Spleen (tissue), 11 donors: ENCODE measurements around the gene P3H2. TPM values are rescaled to one million over a fixed set of nuclear protein-coding genes. Genes with fewer than 3 reads are reported as not detected.

Experiments used
- DNase-seq: peaks from one replicate; pipeline ENCODE4 v3.0.0-alpha.2; 2020
- H3K27ac ChIP-seq, 8 donors: fragments of 200-600 bp; sonication (generic) in 7 of 8; 1 replicate in 4 of 8; 2 replicates in 4 of 8; pipeline versions ENCODE4 v1.5.0 to v1.8.0; 2016 to 2021; ENCODE audit warnings: inconsistent platforms in 4 of 8, mild to moderate bottlenecking in 4 of 8, moderate library complexity in 1 of 8
- H3K27me3 ChIP-seq, 7 donors: fragments of 200-600 bp; sonication (generic) in 6 of 7; replicated peaks in 1 of 7; 1 replicate in 4 of 7; 2 replicates in 3 of 7; pipeline versions ENCODE4 v1.5.0 to v1.8.0; 2016 to 2021; ENCODE audit warnings: inconsistent platforms in 3 of 7, mild to moderate bottlenecking in 1 of 7
- H3K36me3 ChIP-seq, 6 donors: fragments of 200-600 bp; sonication (generic) in 5 of 6; 1 replicate in 4 of 6; 2 replicates in 2 of 6; pipeline versions ENCODE4 v1.5.0 to v1.8.0; 2016 to 2021; ENCODE audit warnings: inconsistent platforms in 2 of 6
- H3K4me1 ChIP-seq, 6 donors: fragments of 200-600 bp; sonication (generic) in 5 of 6; 1 replicate in 3 of 6; 2 replicates in 3 of 6; pipeline versions ENCODE4 v1.5.0 to v1.8.0; 2016 to 2021; ENCODE audit warnings: inconsistent platforms in 3 of 6
- H3K4me3 ChIP-seq, 8 donors: fragments of 200-600 bp; sonication (generic) in 7 of 8; 1 replicate in 4 of 8; 2 replicates in 4 of 8; pipeline versions ENCODE4 v1.5.0 to v1.8.0; 2016 to 2021; ENCODE audit warnings: inconsistent platforms in 4 of 8, mild to moderate bottlenecking in 4 of 8, moderate library complexity in 2 of 8
- H3K9me3 ChIP-seq, 8 donors: fragments of 200-600 bp; sonication (generic) in 7 of 8; 1 replicate in 4 of 8; 2 replicates in 4 of 8; pipeline versions ENCODE4 v1.5.0 to v1.8.0; 2016 to 2021; ENCODE audit warnings: inconsistent platforms in 4 of 8
- POLR2A ChIP-seq, 3 donors: fragments of 450-650 bp; IDR thresholded peaks; one replicate each; pipeline ENCODE4 v1.5.1; 2017; ENCODE audit warnings: antibody characterized with exemption in 3 of 3, mild to moderate bottlenecking in 1 of 3
- POLR2AphosphoS5 ChIP-seq, 3 donors: sonication (generic); formaldehyde crosslinking; IDR thresholded peaks; one replicate each; pipeline ENCODE4 v1.5.1; 2017; ENCODE audit warnings: antibody characterized with exemption in 3 of 3
- WGBS, 5 donors: extraction: QIAGEN DNeasy Blood & Tissue Kit in 3 of 5; methylation state at CpG; one replicate each; pipeline versions ENCODE4 v1.1.5 to v1.1.7; 2013 to 2018; 5-methylcytosine and 5-hydroxymethylcytosine counted together
- intact Hi-C: fragments of 100-400 bp; cut with DNase I; formaldehyde crosslinking; loops from one replicate; pipeline ENCODE4 v1.15.0; 2023; ENCODE audit warnings: low total_unique reads
- polyA plus RNA-seq, 3 donors: library from polyadenylated mRNA; stranded (reverse); fragments of 200-250 nt; gene quantifications; one replicate each; pipeline ENCODE4 v1.2.1, GENCODE V29; 2013
- total RNA-seq, 7 donors: library from RNA; depleted of rRNA in 3 of 7; stranded (reverse); fragments of >200 nt in 3 of 7; fragmentation: NEBNext Ultra II Directional in 4 of 7; extraction: Animal tissue kit (Norgen Biotek cat#: 25700) in 4 of 7; gene quantifications; one replicate each; pipeline versions ENCODE4 v1.1.0 to v1.2.1, GENCODE V29; 2016 to 2021
- TF ChIP-seq, protein P1 (sequence below), 11 experiments: fragments of 200-600 bp in 7 of 11; fragments of 450-650 bp in 4 of 11; sonication (generic) in 4 of 11; IDR thresholded peaks in 8 of 11; conservative IDR thresholded peaks in 3 of 11; 1 replicate in 7 of 11; 2 replicates in 4 of 11; pipeline versions ENCODE4 v1.4.0 to v1.8.0; 2016 to 2021; ENCODE audit warnings: antibody characterized with exemption in 11 of 11, inconsistent platforms in 4 of 11, mild to moderate bottlenecking in 1 of 11
- donor health status: healthy with polysubstance abuse.
- donor health status: DM: no; HTN: no; CAD: no; lungs with moderate emphysema.
- donor health status: DM: no; HTN: no; CAD: no.
- donor health status: Bipolar disorder and iron deficiency.
- donor health status: healthy.
- donor health status: DM: no; HTN: no; CAD: no.
- donor health status: DM: yes; HTN: yes; CAD: no.

P3H2 gene
- total and polyA plus RNA-seq, 10 donors = 7.7 to 155 (median 79.2) TPM

- H3K36me3 ChIP-seq = no peaks in the 10 kb centered on the region
- no peak for DNase-seq
- no peaks in the 10 kb centered on the region for H3K4me1 ChIP-seq
- H3K9me3 ChIP-seq = peaks cover 0 to 4% (median 0%) of the 10 kb centered on the region in 8 donors
- intact Hi-C loops = no loop called here
- no peak overlapping the region for H3K27ac ChIP-seq
- TF ChIP-seq POLR2AphosphoS5 (IDR thresholded peaks at IDR 0.05) (no peak), POLR2A (IDR thresholded peaks at IDR 0.05) (no peak)
- TF ChIP-seq, protein P1, sequence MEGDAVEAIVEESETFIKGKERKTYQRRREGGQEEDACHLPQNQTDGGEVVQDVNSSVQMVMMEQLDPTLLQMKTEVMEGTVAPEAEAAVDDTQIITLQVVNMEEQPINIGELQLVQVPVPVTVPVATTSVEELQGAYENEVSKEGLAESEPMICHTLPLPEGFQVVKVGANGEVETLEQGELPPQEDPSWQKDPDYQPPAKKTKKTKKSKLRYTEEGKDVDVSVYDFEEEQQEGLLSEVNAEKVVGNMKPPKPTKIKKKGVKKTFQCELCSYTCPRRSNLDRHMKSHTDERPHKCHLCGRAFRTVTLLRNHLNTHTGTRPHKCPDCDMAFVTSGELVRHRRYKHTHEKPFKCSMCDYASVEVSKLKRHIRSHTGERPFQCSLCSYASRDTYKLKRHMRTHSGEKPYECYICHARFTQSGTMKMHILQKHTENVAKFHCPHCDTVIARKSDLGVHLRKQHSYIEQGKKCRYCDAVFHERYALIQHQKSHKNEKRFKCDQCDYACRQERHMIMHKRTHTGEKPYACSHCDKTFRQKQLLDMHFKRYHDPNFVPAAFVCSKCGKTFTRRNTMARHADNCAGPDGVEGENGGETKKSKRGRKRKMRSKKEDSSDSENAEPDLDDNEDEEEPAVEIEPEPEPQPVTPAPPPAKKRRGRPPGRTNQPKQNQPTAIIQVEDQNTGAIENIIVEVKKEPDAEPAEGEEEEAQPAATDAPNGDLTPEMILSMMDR (IDR thresholded peaks at IDR 0.05 in 8 of 11, conservative IDR thresholded peaks at IDR 0.05 in 3 of 11) = no peak
- no peaks in the 10 kb centered on the region for H3K27me3 ChIP-seq
- no peak overlapping the region for H3K4me3 ChIP-seq
- 82 to 95% (median 89%) methylated on average over 3 of the region's 3 CpGs for WGBS, 5 donors
Measured at GRCh38 chr3:190142041-190142440, 21.3 kb upstream of the P3H2 start.

- H3K4me3 ChIP-seq = no peak overlapping the region
- H3K27me3 ChIP-seq = no peaks in the 10 kb centered on the region
- no peak for DNase-seq
- H3K27ac ChIP-seq = no peak overlapping the region
- no peaks in the 10 kb centered on the region for H3K4me1 ChIP-seq
- intact Hi-C loops = no loop called here
- TF ChIP-seq POLR2A (IDR thresholded peaks at IDR 0.05) (no peak), POLR2AphosphoS5 (IDR thresholded peaks at IDR 0.05) (no peak)
- TF ChIP-seq, protein P1 (IDR thresholded peaks at IDR 0.05 in 8 of 11, conservative IDR thresholded peaks at IDR 0.05 in 3 of 11) = no peak
- 60 to 84% (median 67%) methylated on average over 5 of the region's 5 CpGs for WGBS, 5 donors
- no peaks in the 10 kb centered on the region for H3K36me3 ChIP-seq
- H3K9me3 ChIP-seq = peaks cover 0 to 4% (median 0%) of the 10 kb centered on the region in 8 donors
Measured at GRCh38 chr3:190139365-190139764, 18.7 kb upstream of the P3H2 start.

DNA sequence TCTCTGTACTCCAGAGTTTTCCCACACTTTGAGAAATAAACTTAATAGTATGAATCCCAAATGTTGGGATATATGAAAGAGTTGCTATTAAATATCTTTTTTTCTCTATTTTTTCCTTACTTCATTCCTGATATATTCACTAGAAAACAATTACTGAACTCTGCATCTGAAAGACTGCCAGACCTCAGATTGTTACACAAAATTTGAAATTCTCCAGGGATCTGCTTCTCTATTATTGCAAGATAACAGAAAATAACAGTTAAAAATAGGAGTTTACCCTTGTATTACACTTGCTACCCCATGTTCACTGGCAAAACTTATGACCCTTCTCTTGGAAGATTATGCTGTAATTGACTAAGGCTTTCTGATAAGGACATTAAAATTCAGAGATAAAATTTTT lies 11.7 kb upstream of the P3H2 start:
- Histone ChIP-seq H3K4me1 (no peaks in the 10 kb centered on the region), H3K36me3 (no peaks in the 10 kb centered on the region), H3K27ac (no peak overlapping the region), H3K9me3 (no peaks in the 10 kb centered on the region), H3K4me3 (no peak overlapping the region), H3K27me3 (no peaks in the 10 kb centered on the region)
- intact Hi-C loops = no loop called here
- DNase-seq = no peak
- TF ChIP-seq POLR2AphosphoS5 (IDR thresholded peaks at IDR 0.05) (no peak), POLR2A (IDR thresholded peaks at IDR 0.05) (no peak)
- TF ChIP-seq, protein P1 (IDR thresholded peaks at IDR 0.05 in 8 of 11, conservative IDR thresholded peaks at IDR 0.05 in 3 of 11) = no peak

- TF ChIP-seq, protein P1 (IDR thresholded peaks at IDR 0.05 in 8 of 11, conservative IDR thresholded peaks at IDR 0.05 in 3 of 11) = no peak
- TF ChIP-seq POLR2A (IDR thresholded peaks at IDR 0.05) = no peak
- no peak for TF ChIP-seq POLR2AphosphoS5 (IDR thresholded peaks at IDR 0.05)
Measured at GRCh38 chr3:190131329-190131728, 10.6 kb upstream of the P3H2 start.

More at GRCh38 chr3:190131329-190131728, 10.6 kb upstream of the P3H2 start:
- no peaks in the 10 kb centered on the region for H3K36me3 ChIP-seq
- no peak overlapping the region for H3K27ac ChIP-seq
- no peak overlapping the region for H3K4me3 ChIP-seq
- DNase-seq = no peak
- intact Hi-C loops = no loop called here
- WGBS, 5 donors = 62 to 78% (median 65%) methylated on average over 4 of the region's 4 CpGs
- H3K9me3 ChIP-seq = no peaks in the 10 kb centered on the region
- no peaks in the 10 kb centered on the region for H3K27me3 ChIP-seq
- no peaks in the 10 kb centered on the region for H3K4me1 ChIP-seq
